ENCODE measurements around the gene STMN1.
A peak's percentile ranks its signal among the peaks of the same experiment; 100 is the strongest.

The STMN1 gene

GRCh38 chr1:25867210-25867991, 38.8 kb downstream of the STMN1 start:
- DNase-seq, result no peak

DNA sequence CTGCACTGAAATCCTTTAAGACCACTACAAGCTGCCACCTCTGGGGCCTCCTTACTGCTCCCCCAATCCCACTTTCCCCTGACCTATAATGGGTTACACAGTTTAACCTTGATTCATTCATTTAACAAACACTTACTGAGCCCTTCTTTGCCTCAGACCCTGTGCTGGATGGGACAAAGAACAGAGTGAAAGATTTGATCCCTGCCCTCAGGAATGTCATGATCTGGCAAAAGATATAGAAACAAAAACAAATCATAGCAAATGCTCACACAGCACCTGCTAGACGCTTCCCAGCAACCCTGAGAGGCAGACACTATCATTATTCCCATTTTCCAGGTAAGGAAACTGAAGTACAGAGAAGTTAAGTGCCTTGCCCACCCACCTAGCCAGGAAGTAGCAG, 39.9 kb downstream of the STMN1 start:
- no peak for DNase-seq

DNA sequence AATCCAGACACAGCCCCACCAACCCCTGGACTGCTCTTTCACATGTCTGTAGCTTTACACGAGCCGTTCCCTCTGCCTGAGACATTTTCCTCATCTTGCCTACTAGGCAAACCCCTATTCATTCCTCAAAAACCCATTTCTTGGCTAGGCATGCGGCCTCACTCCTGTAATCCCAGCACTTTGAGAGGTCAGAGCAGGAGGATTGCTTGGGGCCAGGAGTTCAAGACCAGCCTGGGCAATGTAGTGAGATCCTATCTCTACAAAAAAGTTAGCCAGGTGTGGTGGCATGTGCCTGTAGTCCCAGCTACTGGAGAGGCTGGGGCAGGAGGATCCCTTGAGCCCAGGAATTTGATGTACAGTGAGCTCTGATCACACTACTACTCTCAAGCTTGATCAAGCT, 41.8 kb downstream of the STMN1 start:
- DNase-seq, result no peak

DNA sequence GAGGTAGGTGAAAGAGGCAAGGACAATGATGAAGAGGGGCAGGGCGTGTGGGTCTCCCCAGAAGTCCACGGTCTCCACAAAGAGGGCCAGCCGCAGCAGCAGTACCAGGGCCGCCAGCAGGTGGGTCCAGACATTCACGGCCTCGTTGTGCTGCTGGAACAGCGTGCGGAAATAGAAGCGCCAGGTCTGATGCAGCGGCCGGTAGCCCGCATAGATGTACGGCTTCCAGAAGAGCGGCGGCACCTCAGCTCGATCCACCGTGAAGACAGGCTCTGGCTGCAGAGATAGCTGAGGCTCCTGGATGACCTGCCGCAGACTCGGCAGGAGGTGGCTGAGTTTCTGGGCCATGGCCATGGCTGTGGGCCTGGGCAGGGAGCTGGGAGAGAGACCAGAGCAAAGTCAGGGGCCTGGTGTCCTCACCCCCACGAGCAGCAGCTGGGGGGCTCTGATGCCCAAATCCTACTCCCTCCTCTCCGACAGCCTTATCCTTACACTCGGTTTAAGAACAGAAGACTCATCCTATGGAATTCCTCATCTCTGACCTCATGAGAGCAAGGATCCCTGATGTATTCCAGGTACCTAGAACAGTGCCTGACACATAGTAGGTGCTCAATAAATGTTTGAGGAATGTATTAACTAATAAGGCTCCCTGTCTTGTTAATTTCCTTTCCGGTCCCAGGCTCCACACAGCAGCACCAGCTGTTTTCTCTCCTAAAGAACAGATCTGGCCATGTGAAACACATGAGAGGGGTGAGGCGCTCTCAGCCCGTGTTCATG, 42.5 kb downstream of the STMN1 start:
- DNase-seq, result no peak

DNA sequence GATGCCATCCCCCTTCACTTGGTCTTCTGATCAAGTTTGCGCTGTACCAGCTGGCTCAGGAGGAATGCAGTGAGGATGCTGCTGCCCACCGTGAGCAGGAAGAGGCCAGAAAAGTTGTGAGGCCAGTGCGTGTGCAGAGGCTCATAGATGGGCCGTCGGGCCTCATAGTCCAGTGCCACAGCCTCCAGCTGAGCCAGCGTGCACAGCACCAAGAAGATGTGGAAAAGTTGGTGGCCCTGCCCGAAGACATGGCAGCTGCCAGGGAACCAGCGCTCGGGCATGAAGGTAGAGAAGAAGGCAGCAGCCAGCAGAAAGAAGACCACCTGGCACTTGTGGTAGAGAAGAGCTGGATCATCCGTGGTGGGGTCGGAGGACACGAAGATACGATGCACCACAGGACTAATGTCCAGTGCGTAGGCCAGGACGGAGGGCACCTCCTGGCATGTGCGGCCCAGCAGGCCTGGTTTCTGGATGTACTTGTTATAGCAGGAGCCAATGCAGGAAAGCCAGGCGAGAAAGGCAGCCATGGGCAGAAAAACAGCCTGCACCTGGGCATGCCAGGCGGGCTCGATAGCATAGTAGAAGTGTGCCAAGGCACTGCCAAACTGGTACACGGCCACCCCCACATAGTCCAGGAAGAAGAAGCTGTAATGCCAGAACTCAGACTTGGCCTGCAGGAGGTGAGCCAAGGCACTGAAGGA, 43.3 kb downstream of the STMN1 start:
- no peak for DNase-seq

- DNase-seq, result no peak
These were observed 44.6 kb downstream of the STMN1 start for GRCh38 chr1:25861316-25862286.

- DNase-seq, result peak; percentile 44
These were observed 47.1 kb downstream of the STMN1 start, which contains the start of gene AUNIP for GRCh38 chr1:25858906-25859789. AUNIP (minus strand) TSS chr1:25859457; CDS start chr1:25859357, 100 bp downstream.

GRCh38 chr1:25858494-25858893, 47.7 kb downstream of the STMN1 start:
- DNase-seq, result no peak

DNA sequence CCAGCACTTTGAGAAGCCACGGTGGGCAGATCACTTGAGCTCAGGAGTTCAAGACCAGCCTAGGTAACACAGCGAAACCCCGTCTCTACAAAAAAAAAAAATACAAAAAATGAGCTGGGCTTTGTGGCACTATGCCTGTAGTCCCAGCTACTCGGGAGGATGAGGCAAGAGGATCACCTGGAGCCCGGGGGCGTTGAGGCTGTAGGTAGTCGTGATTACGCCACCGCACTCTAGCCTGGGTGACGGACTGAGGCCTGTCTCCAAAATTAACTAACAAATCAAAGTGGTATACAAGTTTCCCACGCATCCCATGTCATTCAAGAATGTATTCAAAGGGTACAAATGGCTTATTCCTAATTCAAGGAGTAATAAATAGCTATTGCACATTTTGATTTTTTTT, 49.4 kb downstream of the STMN1 start:
- no peak for DNase-seq

DNA sequence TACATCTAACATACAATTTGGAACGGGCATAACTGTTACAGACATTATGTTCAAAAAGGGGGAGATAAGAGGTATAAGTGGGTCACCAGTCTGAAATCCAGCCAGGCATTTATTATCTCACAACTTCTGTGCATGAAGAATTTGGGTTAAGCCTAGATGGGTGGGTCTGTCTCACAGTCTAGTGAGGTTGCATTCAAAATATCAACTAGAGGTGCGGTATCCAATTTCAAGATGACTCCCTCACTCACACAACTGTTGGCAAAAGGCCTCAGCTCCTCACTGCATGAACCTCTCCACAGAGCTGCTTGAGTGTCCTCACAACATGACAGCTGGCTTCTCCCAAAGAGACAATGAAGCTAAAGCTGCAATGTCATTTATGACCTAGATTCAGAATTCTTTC, 51.7 kb downstream of the STMN1 start:
- DNase-seq, result no peak
